Lower leg skin (tissue), 3 donors: Measurements from ENCODE around the gene CAP2.

Experiments
- CTCF ChIP-seq, 3 donors: fragments of 450-650 bp; IDR thresholded peaks; one replicate each; pipeline ENCODE4 v1.5.1; 2016; ENCODE audit warnings: antibody characterized with exemption in 3 of 3, mild to moderate bottlenecking in 3 of 3, moderate library complexity in 2 of 3
- POLR2A ChIP-seq, 2 donors: fragments of 450-650 bp; IDR thresholded peaks; one replicate each; pipeline ENCODE4 v1.6.1; 2016 to 2017; ENCODE audit warnings: antibody characterized with exemption in 2 of 2, mild to moderate bottlenecking in 1 of 2, moderate library complexity in 1 of 2

- no peak for TF ChIP-seq CTCF (IDR thresholded peaks at IDR 0.05)
- TF ChIP-seq POLR2A (IDR thresholded peaks at IDR 0.05) = no peak
Measured at GRCh38 chr6:17393892-17394631, 667 bp downstream of the CAP2 start.
